Endometrium (tissue), 2 donors: ENCODE data around the gene IGFBPL1.
A peak's percentile ranks its signal among the peaks of the same experiment; 100 is the strongest.
"Not testable (repeated sequence)": the region's sequence is repeated elsewhere in the genome, so short reads cannot be mapped to it uniquely, and the experiment has no call there.

Experiments
- FAIRE-seq: peaks from 2 replicates; lab custom pipeline; 2012; peaks lifted over from hg19 to GRCh38; lab: Jason Lieb, UNC
- donor health status: control.
- donor health status: control.

IGFBPL1 gene

GRCh38 chr9:38377336-38378083 is 46.7 kb downstream of the IGFBPL1 start:
- not testable (repeated sequence) for FAIRE-seq

DNA sequence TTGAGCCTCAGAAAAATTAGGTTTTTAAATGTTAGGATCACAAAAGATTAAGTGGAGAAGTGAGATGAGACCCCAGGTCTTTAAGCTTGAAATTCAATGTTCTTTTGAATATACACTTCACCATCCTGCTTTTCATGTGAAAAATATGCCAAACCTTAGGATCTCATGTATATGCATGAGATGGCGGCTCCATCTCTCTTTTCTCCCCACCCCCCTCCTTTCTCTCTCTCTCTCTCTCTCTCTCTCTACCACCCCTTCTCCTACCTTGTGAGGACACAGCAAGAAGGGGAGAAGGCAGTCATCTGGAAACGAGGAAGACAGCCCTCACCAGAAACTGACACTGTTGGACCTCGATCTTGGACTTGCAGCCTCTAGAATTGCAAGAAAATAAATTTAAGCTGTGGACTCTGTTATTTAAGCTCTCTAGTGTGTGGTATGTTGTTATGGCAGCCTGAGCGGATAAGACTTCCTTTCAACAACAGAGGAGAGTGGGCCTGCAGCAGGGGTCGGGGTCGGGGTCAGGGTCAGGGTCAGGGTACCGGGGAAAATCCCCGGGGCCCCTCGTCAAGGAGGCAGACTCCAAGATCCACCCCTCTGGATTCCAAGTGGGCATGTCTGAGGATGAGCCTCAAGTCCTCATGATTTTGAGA is 48.1 kb downstream of the IGFBPL1 start:
- FAIRE-seq, result no peak

GRCh38 chr9:38375572-38375963 is 48.7 kb downstream of the IGFBPL1 start:
- FAIRE-seq, result no peak

- no peak for FAIRE-seq
Measured at GRCh38 chr9:38374847-38375571, 49.2 kb downstream of the IGFBPL1 start.

DNA sequence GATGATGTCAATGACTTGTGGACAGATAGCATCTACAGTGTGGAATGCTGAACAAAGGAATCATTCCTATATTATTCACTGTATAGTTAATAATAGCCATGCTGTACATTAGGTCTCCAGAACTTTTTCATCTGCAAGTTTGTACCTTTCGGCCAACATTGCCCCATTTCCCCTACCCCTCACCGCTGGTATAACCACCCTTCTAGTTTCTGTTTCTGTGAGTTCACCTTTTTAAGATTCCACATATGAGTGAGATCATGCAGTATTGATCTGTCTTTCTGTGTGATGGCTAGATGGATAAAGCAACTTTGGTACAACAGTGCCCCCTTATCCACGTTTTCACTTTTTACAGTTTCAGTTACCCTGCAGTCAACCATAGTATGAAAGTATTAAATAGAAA is 50.6 kb downstream of the IGFBPL1 start:
- no peak for FAIRE-seq

- FAIRE-seq, result no peak
Measured at GRCh38 chr9:38372762-38373619, 51.3 kb downstream of the IGFBPL1 start.

DNA sequence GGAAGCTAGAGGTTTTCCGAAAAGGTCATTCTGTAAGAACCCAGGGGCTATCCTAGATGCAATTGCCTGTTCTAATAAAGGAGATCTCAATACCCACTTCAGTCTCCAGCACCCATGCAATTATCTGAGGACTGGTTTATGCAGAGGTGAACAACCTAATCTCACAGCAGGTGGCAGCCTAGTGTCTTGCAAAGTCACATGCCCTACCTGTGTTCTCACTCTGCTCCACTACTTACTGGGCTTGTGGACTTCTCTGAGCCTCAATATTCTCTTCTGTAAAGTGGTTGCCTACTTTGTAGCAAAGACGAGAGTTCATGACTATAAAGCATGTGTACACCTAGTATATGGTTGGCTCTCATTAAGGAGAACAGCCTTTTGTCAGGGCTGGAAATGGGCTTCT is 52.8 kb downstream of the IGFBPL1 start:
- no peak for FAIRE-seq

- FAIRE-seq, result no peak
Measured at GRCh38 chr9:38370176-38370575, 54.1 kb downstream of the IGFBPL1 start.

GRCh38 chr9:38368731-38369130 is 55.5 kb downstream of the IGFBPL1 start:
- no peak for FAIRE-seq

DNA sequence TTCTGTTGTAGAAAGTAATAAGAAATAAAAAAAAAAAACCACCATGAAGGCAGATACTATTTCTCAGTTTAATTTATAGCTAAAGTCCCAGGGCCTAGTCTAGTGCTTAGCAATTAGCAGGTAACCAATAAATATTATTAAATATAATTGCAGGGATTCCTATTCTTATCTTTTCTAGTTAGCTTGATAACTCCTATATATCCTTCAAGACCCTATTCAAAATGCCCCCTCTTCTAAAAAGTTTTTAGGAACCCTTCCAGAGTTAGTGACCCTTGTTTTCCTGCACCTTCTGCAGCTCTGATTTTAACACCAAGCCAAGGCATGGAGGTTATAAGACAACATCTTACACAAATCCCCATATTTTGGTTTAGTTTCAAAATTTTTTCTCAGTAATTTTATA is 56.4 kb downstream of the IGFBPL1 start:
- no peak for FAIRE-seq

DNA sequence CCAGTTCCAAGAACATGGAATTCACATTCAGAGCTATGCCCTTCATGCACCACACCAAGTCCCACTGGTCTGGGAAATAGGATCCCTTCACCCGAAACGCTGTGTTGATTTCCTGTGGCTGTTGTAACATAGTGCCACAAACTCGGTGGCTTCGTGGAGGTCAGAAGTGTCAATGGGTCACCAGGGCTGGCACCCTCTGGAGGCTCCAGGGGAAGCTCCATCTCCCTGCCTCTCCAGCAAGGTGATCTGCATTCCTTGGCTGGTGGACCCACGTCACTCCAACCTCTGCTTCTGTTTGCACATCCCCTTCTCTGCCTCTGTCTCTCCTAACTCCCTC is 60.7 kb downstream of the IGFBPL1 start:
- FAIRE-seq, result no peak

DNA sequence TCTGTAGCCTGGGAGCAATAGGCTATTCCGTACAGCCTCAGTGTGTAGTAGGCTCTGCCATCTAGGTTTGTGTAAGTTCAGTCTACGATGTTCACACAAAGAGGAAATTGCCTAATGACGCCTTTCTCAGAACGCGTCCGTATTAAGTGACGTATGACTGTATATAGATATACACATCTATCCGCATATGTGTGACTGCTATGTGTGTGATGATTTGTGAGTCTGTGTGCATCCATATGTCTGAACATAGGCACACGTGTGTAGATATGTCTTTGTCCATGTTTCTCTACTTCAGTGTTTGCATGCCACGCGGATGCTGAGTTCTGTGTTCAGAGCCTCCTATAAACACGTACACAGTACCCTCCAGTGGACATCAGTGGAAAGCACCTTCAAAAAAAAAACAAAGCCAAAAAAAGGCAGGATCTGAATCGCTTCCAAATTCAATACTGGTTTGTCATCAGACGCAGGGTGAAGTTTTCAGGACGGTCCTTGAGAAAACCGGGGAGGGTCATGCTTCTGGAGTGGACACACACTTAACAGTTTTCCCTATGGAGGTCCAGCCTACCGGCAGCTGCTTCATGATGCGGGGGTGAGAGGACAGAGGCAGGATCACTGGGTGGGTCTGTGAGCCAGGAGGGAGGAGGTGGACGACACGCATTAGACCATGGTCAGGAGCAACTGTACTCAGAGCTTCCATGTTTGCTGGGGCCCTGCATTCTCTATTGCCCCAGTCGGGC is 61.2 kb downstream of the IGFBPL1 start:
- FAIRE-seq, result peak; percentile 70

DNA sequence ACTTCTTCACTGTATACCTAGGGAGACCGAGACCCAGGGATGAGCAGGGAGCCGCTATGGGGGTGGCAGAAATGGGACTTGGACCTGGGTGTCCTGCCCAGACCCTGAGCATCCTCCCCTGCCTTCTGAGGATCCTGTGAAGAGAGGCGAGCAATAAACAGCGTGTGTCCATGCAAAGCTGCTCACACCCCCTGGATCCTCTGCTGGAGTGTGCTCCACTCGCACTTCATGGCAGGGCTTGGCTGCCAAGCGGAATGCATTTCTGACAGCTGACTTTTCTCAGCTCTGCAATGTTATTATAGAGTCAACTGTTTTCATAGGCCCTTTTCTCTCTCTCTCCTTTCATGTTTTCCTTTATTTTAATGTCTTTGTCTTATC is 62.8 kb downstream of the IGFBPL1 start:
- FAIRE-seq, result no peak

DNA sequence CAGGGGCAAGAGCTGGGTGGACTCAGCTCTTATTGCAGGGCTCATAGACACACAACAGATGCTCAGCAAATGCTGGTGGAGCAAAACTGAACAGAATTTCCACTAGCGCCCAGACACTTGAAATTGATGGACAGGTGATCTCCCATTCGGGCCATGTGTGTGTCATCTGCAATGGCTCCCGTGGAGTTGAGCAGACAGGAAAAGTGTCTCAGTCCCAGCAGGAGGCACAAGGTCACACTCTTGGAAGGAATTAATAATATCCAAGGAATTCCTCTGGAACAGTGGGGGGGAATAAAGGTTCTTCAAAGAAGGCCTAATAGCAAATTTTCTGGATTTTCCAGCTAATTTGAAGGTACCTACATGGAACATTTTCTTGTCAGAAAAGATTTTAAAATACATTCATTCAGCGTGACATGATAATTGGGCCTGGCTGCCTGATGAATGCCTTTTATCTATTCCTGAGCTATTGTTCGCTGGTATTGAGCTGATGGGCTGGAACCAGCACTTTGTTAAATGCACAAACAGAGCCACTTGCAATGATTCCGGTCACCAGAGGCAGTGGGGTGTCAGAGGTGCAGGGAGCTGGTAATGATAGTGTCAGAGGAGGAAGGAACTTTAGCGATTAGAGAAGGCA is 63.3 kb downstream of the IGFBPL1 start:
- no peak for FAIRE-seq

- no peak for FAIRE-seq
Measured at GRCh38 chr9:38359689-38360385, 64.4 kb downstream of the IGFBPL1 start.

- no peak for FAIRE-seq
Measured at GRCh38 chr9:38359297-38359653, 65.0 kb downstream of the IGFBPL1 start.

DNA sequence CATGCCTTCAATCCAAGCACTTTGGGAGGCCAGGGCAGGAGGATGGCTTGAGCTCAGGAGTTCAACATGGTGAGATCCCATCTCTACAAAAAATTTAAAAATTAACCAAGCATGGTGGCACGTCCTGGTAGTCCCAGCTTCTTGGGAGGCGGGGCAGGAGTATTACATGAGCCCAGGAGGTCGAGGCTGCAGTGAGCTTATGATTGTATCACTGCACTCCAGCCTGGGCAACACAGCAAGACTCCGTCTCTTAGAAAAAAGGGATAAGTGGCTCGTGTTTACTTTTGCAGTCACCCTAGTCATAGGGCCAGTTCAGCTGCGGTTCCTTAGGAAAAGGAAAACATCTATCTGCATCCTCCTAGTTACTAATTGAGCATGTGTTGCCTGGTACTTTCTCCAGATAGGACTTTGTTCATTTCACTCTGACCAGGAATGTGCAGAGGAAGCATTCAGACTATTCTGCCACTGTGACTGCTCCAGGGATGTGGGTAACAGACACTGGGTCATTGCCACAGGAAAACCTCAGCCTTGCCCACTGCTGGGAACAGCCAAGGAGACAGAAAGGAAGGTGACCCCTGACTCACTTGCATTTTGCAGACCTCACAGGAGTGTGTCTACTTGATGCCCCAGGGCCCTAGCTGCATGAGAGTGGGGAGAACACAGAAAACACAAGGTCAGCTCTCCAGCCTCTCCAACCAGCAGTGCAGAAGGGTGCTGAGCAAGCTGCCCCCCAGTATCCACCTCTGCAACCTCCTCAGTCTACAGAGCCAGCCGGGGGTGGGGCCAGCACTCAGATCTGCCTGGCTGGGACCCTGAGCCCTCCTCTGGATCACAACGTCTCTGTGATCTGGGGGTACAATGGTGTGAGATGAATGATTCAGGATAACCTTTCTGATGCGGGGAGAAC is 65.6 kb downstream of the IGFBPL1 start:
- FAIRE-seq, result no peak

GRCh38 chr9:38357350-38358114 is 66.7 kb downstream of the IGFBPL1 start:
- FAIRE-seq, result no peak

- no peak for FAIRE-seq
Measured at GRCh38 chr9:38356851-38357250, 67.4 kb downstream of the IGFBPL1 start.
